Gastrocnemius medialis (tissue), 4 donors: Measurements from ENCODE around the gene TERT. TPM values are rescaled to one million over a fixed set of nuclear protein-coding genes. Genes with fewer than 3 reads are reported as not detected.

ENCODE experiments used
- ATAC-seq, 2 donors: fragments of 150-250 bp; one replicate each; pipeline ENCODE4 v1.9.1; 2016
- DNase-seq, 2 donors: peaks; one replicate each; pipeline ENCODE4 v3.0.0-alpha.2; 2019
- H3K27ac ChIP-seq, 4 donors: fragments of 200-600 bp; sonication (generic); 1 replicate in 1 of 4; 2 replicates in 3 of 4; pipeline ENCODE4 v1.5.1; 2016 to 2018; ENCODE audit warnings: mild to moderate bottlenecking in 2 of 4, moderate library complexity in 1 of 4
- H3K27me3 ChIP-seq, 3 donors: fragments of 200-600 bp; sonication (generic) in 2 of 3; 1 replicate in 1 of 3; 2 replicates in 2 of 3; pipeline versions ENCODE4 v1.5.1 to v1.6.0; 2016 to 2019; ENCODE audit warnings: mild to moderate bottlenecking in 1 of 3, moderate library complexity in 1 of 3
- H3K36me3 ChIP-seq, 2 donors: fragments of 200-600 bp; sonication (generic) in 1 of 2; one replicate each; pipeline ENCODE4 v1.5.1; 2017 to 2018
- H3K4me1 ChIP-seq, 2 donors: fragments of 200-600 bp; sonication (generic) in 1 of 2; one replicate each; pipeline ENCODE4 v1.5.1; 2016 to 2017; ENCODE audit warnings: mild to moderate bottlenecking in 2 of 2
- H3K4me3 ChIP-seq, 4 donors: fragments of 200-600 bp; sonication (generic) in 3 of 4; 1 replicate in 1 of 4; 2 replicates in 3 of 4; pipeline ENCODE4 v1.5.1; 2016 to 2019; ENCODE audit warnings: mild to moderate bottlenecking in 2 of 4
- H3K9me3 ChIP-seq, 3 donors: fragments of 200-600 bp; sonication (generic) in 2 of 3; 1 replicate in 1 of 3; 2 replicates in 2 of 3; pipeline ENCODE4 v1.5.1; 2016 to 2019
- POLR2A ChIP-seq, 2 donors: fragments of 450-650 bp; IDR thresholded peaks; one replicate each; pipeline ENCODE4 v1.6.1; 2017; ENCODE audit warnings: antibody characterized with exemption in 2 of 2, mild to moderate bottlenecking in 2 of 2, moderate library complexity in 2 of 2
- in situ Hi-C, 4 donors: fragments of 200-750 bp; cut with MboI; loops; one replicate each; pipeline versions ENCODE4 v1.15.0 to v1.8.0; 2017; ENCODE audit warnings: low sequenced_read_pairs in 4 of 4
- intact Hi-C: fragments of 100-400 bp; cut with DNase I; formaldehyde crosslinking; loops from one replicate; pipeline ENCODE4 v1.15.1; 2023; ENCODE audit warnings: low total_unique reads
- total RNA-seq, 4 donors: library from RNA; depleted of rRNA; stranded (reverse); fragments of >200 nt; gene quantifications; one replicate each; pipeline versions ENCODE4 v1.1.0 to v1.2.3, GENCODE V29; 2016
- TF ChIP-seq, protein P1 (sequence below), 5 experiments: fragments of 450-650 bp in 3 of 5; fragments of 200-600 bp in 2 of 5; sonication (generic) in 2 of 5; IDR thresholded peaks in 4 of 5; conservative IDR thresholded peaks in 1 of 5; 1 replicate in 4 of 5; 2 replicates in 1 of 5; pipeline ENCODE4 v1.5.1; 2016 to 2019; ENCODE audit warnings: antibody characterized with exemption in 5 of 5, mild to moderate bottlenecking in 3 of 5, moderate library complexity in 3 of 5

The TERT gene
- total RNA-seq, 4 donors from 2014 or later: not detected

DNA sequence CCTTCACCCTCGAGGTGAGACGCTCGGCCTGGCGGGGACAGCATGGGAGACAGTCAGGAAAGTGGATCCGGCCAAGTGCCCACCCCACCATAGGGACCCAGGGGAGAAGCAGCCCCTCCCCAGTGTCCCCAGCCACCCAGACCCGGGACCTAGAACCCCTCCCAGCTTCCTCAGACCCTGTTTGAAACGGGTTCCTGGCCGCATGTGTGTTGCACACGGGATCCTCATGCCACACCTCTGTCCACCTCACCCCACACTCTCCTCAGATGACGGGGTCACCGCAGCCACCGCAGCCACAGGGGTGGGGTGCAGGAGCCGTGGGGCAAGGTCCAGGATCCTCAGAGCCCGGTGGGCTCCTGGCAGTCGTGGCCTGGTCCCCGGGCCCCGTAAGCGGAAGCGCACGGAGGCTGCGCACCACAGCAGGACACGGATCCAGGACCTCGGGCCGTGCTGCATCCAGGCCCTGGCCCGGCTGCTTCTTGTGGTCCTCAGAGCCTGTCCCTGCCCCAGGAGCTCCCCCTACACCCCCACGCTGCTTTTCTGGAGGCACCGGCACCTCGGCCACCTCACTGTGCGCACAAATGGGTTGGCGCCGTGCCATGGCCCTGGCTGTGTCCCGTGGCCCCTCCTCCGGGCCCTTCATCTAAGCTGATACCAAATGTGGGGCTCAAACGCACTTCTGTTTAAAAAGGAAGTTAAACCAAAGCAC, 15.3 kb downstream of the TERT start:
- TF ChIP-seq, protein P1, sequence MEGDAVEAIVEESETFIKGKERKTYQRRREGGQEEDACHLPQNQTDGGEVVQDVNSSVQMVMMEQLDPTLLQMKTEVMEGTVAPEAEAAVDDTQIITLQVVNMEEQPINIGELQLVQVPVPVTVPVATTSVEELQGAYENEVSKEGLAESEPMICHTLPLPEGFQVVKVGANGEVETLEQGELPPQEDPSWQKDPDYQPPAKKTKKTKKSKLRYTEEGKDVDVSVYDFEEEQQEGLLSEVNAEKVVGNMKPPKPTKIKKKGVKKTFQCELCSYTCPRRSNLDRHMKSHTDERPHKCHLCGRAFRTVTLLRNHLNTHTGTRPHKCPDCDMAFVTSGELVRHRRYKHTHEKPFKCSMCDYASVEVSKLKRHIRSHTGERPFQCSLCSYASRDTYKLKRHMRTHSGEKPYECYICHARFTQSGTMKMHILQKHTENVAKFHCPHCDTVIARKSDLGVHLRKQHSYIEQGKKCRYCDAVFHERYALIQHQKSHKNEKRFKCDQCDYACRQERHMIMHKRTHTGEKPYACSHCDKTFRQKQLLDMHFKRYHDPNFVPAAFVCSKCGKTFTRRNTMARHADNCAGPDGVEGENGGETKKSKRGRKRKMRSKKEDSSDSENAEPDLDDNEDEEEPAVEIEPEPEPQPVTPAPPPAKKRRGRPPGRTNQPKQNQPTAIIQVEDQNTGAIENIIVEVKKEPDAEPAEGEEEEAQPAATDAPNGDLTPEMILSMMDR (IDR thresholded peaks at IDR 0.05 in 4 of 5, conservative IDR thresholded peaks at IDR 0.05 in 1 of 5): no peak
- TF ChIP-seq POLR2A (IDR thresholded peaks at IDR 0.05): no peak
- no peak for ATAC-seq
- Histone ChIP-seq H3K36me3 (no peaks in the 10 kb centered on the region), H3K27ac (no peak overlapping the region), H3K4me3 (no peak overlapping the region), H3K4me1 (no peaks in the 10 kb centered on the region), H3K9me3 (no peaks in the 10 kb centered on the region), H3K27me3 (no peaks in the 10 kb centered on the region)
- DNase-seq: no peak
- in situ Hi-C loops (no loop called here), intact Hi-C loops (no loop called here)

DNA sequence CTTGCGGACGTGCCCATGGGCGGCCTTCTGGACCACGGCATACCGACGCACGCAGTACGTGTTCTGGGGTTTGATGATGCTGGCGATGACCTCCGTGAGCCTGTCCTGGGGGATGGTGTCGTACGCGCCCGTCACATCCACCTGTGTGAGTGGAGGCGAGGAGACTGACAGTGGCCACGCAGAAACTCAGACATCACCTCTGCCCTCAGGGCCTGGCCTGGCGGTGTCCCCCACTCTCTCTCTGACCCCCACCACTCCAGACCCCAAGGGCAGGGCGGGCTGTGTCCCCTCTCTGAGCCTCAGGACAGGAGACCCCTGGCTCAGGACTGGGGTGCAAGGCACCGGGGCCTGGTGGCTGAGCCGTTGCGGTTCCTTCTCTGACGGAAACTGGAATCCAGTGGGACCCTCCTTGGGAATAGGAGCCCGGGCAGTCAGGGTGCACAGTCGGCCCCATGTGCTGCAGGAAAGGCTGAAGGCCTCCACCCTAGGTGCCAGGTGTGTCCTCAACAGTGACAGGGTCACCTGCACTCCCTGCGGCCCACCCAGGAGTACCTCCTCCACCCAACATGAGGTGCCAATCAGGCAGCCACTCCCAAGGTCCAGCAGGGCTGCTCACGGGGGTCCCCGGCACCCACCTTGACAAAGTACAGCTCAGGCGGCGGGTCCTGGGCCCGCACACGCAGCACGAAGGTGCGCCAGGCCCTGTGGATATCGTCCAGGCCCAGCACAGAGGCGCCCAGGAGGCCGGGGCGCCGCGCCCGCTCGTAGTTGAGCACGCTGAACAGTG, 16.0 kb downstream of the TERT start:
- in situ Hi-C loops: no loop called here
- TF ChIP-seq, protein P1 (IDR thresholded peaks at IDR 0.05 in 4 of 5, conservative IDR thresholded peaks at IDR 0.05 in 1 of 5): no peak
- no peak for TF ChIP-seq POLR2A (IDR thresholded peaks at IDR 0.05)
- DNase-seq: no peak

DNA sequence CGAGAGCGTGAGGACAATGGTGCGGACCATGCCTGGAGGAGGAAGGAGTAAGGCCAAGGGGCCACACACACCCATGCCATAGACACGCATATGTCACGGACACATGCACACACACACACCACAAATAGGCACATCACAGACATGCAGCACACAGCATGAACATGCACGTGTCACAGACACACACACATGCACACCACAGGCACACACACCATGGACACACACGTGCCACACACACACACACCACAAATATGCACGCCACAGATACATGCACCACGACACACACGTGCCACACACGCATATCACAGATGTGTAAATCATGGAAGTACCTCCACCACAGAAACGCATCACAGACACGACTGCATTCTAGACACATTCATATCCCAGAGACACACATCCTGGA, 16.7 kb downstream of the TERT start:
- TF ChIP-seq, protein P1 (IDR thresholded peaks at IDR 0.05 in 4 of 5, conservative IDR thresholded peaks at IDR 0.05 in 1 of 5): no peak
- TF ChIP-seq POLR2A (IDR thresholded peaks at IDR 0.05): no peak
- intact Hi-C loops (no loop called here), in situ Hi-C loops (no loop called here)
- H3K36me3 ChIP-seq: no peaks in the 10 kb centered on the region
- no peaks in the 10 kb centered on the region for H3K9me3 ChIP-seq
- no peaks in the 10 kb centered on the region for H3K27me3 ChIP-seq
- no peak for DNase-seq
- H3K4me1 ChIP-seq: no peaks in the 10 kb centered on the region
- no peak overlapping the region for H3K4me3 ChIP-seq
- no peak overlapping the region for H3K27ac ChIP-seq
- ATAC-seq: no peak

More for the DNA sequence above, 16.0 kb downstream of the TERT start:
- Histone ChIP-seq H3K4me1 (no peaks in the 10 kb centered on the region), H3K4me3 (no peak overlapping the region), H3K36me3 (no peaks in the 10 kb centered on the region), H3K27ac (no peak overlapping the region), H3K9me3 (no peaks in the 10 kb centered on the region), H3K27me3 (no peaks in the 10 kb centered on the region)
- no peak for ATAC-seq
- intact Hi-C loops: no loop called here

DNA sequence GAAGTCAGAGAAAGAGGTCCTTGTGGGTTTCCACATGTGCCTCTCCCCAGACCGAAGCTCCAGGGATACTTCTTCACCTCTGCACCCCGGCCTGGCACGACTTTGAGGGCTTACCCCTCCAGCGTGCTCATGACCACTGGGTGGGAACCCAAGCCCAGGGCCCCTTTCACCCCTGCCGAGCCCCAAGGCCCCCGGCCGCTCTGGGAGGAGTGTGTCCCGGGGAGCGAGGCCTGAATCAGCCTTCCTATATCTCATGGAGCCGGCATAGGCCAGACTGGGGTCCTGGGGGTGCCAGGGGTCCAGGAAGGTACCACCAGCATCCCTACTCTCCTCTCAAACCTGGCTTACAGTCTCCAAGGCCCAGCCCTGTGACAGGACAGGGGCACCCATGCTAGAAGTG, 17.1 kb downstream of the TERT start:
- DNase-seq (no peak), ATAC-seq (no peak)
- intact Hi-C loops: no loop called here
- Histone ChIP-seq H3K4me1 (no peaks in the 10 kb centered on the region), H3K9me3 (no peaks in the 10 kb centered on the region), H3K4me3 (no peak overlapping the region), H3K27ac (no peak overlapping the region), H3K27me3 (no peaks in the 10 kb centered on the region), H3K36me3 (no peaks in the 10 kb centered on the region)
- in situ Hi-C loops: no loop called here
- TF ChIP-seq, protein P1 (IDR thresholded peaks at IDR 0.05 in 4 of 5, conservative IDR thresholded peaks at IDR 0.05 in 1 of 5): no peak
- no peak for TF ChIP-seq POLR2A (IDR thresholded peaks at IDR 0.05)
